IMR-90 (cell line): ENCODE measurements around the gene MED12. TPM values are rescaled to one million over a fixed set of nuclear protein-coding genes. Genes with fewer than 3 reads are reported as not detected.

Source experiments
- ATAC-seq: fragments of 200-7000 bp; cut with Tn5 transposase; 2 replicates; pipeline ENCODE4 v1.9.1; 2020; ENCODE audit warnings: low read depth, mild to moderate bottlenecking, moderate library complexity
- BruUV-seq: library from RNA; stranded (reverse); fragments of 400-500 nt; replicated peaks from 2 replicates; lab custom pipeline; 2021; lab: Mats Ljungman, UMichigan
- CTCF ChIA-PET: fragments of 300-600 bp; formaldehyde crosslinking; extraction: SDS; loops from one replicate; lab custom pipeline; 2021; ENCODE audit warnings: antibody characterized with exemption; lab: Yijun Ruan, JAX
- POLR2A ChIA-PET: fragments of 300-600 bp; sonication (Branson Sonifier 250); formaldehyde crosslinking; loops from one replicate; lab custom pipeline; 2022; ENCODE audit warnings: antibody characterized with exemption; ENCODE audit not compliant: unreplicated experiment; lab: Charles Lee
- DNase-seq: peaks from one replicate; pipeline ENCODE4 v3.0.0; 2013
- H2AFZ ChIP-seq: replicated peaks from 2 replicates; pipeline ENCODE3; 2013; ENCODE audit warnings: low read length, mild to moderate bottlenecking; ENCODE audit not compliant: poor library complexity
- H2AK5ac ChIP-seq: 2 replicates; pipeline ENCODE4 v1.6.1; 2013; ENCODE audit warnings: low read depth, low read length, inconsistent platforms
- H2AK9ac ChIP-seq: replicated peaks from 2 replicates; pipeline ENCODE3; 2013; ENCODE audit warnings: mild to moderate bottlenecking, low read depth, low read length, moderate library complexity; ENCODE audit not compliant: poor library complexity
- H2BK120ac ChIP-seq: 2 replicates; pipeline ENCODE4 v1.6.1; 2013; ENCODE audit warnings: low read depth, low read length, inconsistent platforms
- H2BK15ac ChIP-seq: 3 replicates; pipeline ENCODE4 v1.6.1; 2013; ENCODE audit warnings: low read depth, low read length, inconsistent platforms
- H2BK20ac ChIP-seq: 2 replicates; pipeline ENCODE4 v1.6.1; 2013; ENCODE audit warnings: low read depth, mild to moderate bottlenecking, inconsistent platforms, low read length, moderate library complexity
- H2BK5ac ChIP-seq: 2 replicates; pipeline ENCODE4 v1.6.1; 2013; ENCODE audit warnings: mild to moderate bottlenecking, low read depth, low read length, inconsistent platforms; ENCODE audit not compliant: poor library complexity, severe bottlenecking
- H3K14ac ChIP-seq: replicated peaks from 2 replicates; pipeline ENCODE4 v1.6.1; 2013; ENCODE audit warnings: low read depth, low read length, inconsistent platforms
- H3K18ac ChIP-seq: 2 replicates; pipeline ENCODE4 v1.6.1; 2013; ENCODE audit warnings: low read depth, low read length, control low read depth
- H3K23ac ChIP-seq: 2 replicates; pipeline ENCODE4 v1.6.1; 2013; ENCODE audit warnings: low read depth, low read length, inconsistent platforms
- H3K27ac ChIP-seq: 2 replicates; pipeline ENCODE4 v1.5.1; 2013; ENCODE audit warnings: mild to moderate bottlenecking, control low read depth, low read length; ENCODE audit not compliant: insufficient read depth
- H3K27me3 ChIP-seq: 2 replicates; pipeline ENCODE4 v1.6.1; 2013; ENCODE audit warnings: low read length; ENCODE audit not compliant: control insufficient read depth, insufficient read depth
- H3K36me3 ChIP-seq: 2 replicates; pipeline ENCODE4 v1.6.1; 2013; ENCODE audit warnings: low read length, mixed read lengths; ENCODE audit not compliant: control insufficient read depth, insufficient read depth
- H3K4ac ChIP-seq: 2 replicates; pipeline ENCODE4 v1.6.1; 2013; ENCODE audit warnings: low read depth, low read length, inconsistent platforms
- H3K4me1 ChIP-seq: 2 replicates; pipeline ENCODE4 v1.6.1; 2013; ENCODE audit warnings: low read length, mixed read lengths; ENCODE audit not compliant: control insufficient read depth, insufficient read depth
- H3K4me2 ChIP-seq: 2 replicates; pipeline ENCODE4 v1.6.1; 2013; ENCODE audit warnings: low read depth, mild to moderate bottlenecking, control low read depth, low read length, moderate library complexity
- H3K4me3 ChIP-seq: 2 replicates; pipeline ENCODE4 v1.5.1; 2013; ENCODE audit warnings: low read depth, mild to moderate bottlenecking, control low read depth, low read length, moderate library complexity; ENCODE audit not compliant: insufficient read depth
- H3K56ac ChIP-seq: 2 replicates; pipeline ENCODE4 v1.6.1; 2013; ENCODE audit warnings: low read length, inconsistent platforms; ENCODE audit not compliant: insufficient read depth; ENCODE audit errors: extremely low read depth
- H3K79me1 ChIP-seq, 2 experiments: 2 replicates each; pipeline ENCODE4 v1.6.1; 2013; ENCODE audit warnings: low read length in 2 of 2, inconsistent platforms in 1 of 2, low read depth in 1 of 2
- H3K9ac ChIP-seq: 2 replicates; pipeline ENCODE4 v1.6.1; 2013; ENCODE audit warnings: low read depth, low read length, control low read depth
- H3K9me1 ChIP-seq: 2 replicates; pipeline ENCODE4 v1.6.1; 2013; ENCODE audit warnings: low read length, inconsistent platforms; ENCODE audit not compliant: insufficient read depth
- H3K9me3 ChIP-seq: 2 replicates; pipeline ENCODE4 v1.6.1; 2013; ENCODE audit warnings: low read length; ENCODE audit not compliant: control insufficient read depth, insufficient read depth
- H4K20me1 ChIP-seq: 2 replicates; pipeline ENCODE4 v1.6.1; 2013; ENCODE audit warnings: low read length, inconsistent platforms; ENCODE audit not compliant: insufficient read depth
- H4K5ac ChIP-seq: 2 replicates; pipeline ENCODE4 v1.6.1; 2013; ENCODE audit warnings: mild to moderate bottlenecking, low read depth, low read length, control low read depth
- H4K8ac ChIP-seq, 2 experiments: 2 replicates each; pipeline ENCODE4 v1.6.1; 2013; ENCODE audit warnings: low read depth in 2 of 2, low read length in 2 of 2, control low read depth in 1 of 2, inconsistent platforms in 1 of 2
- H4K91ac ChIP-seq: 2 replicates; pipeline ENCODE4 v1.6.1; 2013; ENCODE audit warnings: low read depth, low read length, inconsistent platforms; ENCODE audit not compliant: insufficient read depth
- BHLHE40 ChIP-seq: fragments of 150-350 bp; IDR thresholded peaks from 2 replicates; pipeline ENCODE4 v1.6.1; 2016; ENCODE audit warnings: mild to moderate bottlenecking, low read depth, low read length
- MAFK ChIP-seq: IDR thresholded peaks from 2 replicates; pipeline ENCODE4 v1.6.1; 2012; ENCODE audit warnings: low read depth, low read length, improper control_type of control experiment
- MXI1 ChIP-seq: IDR thresholded peaks from 2 replicates; pipeline ENCODE4 v1.6.1; 2012; ENCODE audit warnings: low read depth, mild to moderate bottlenecking, low read length, moderate library complexity, borderline replicate concordance
- NFE2L2 ChIP-seq: fragments of 150-350 bp; IDR thresholded peaks from 2 replicates; pipeline ENCODE4 v1.6.1; 2016; ENCODE audit warnings: low read depth, mild to moderate bottlenecking, low read length
- POLR2A ChIP-seq: IDR thresholded peaks from 2 replicates; pipeline ENCODE4 v1.6.1; 2012; ENCODE audit warnings: mild to moderate bottlenecking, low read depth, low read length
- RAD21 ChIP-seq: IDR thresholded peaks from 2 replicates; pipeline ENCODE4 v1.6.1; 2012; ENCODE audit warnings: low read length, improper control_type of control experiment
- RCOR1 ChIP-seq: IDR thresholded peaks from 2 replicates; pipeline ENCODE4 v1.6.1; 2012; ENCODE audit warnings: mild to moderate bottlenecking, low read length, improper control_type of control experiment; ENCODE audit not compliant: insufficient replicate concordance
- SMC3 ChIP-seq: fragments of 150-350 bp; IDR thresholded peaks from 2 replicates; pipeline ENCODE4 v1.6.1; 2016; ENCODE audit warnings: low read depth, mild to moderate bottlenecking, antibody characterized with exemption, low read length, moderate library complexity
- WGBS, 2 experiments: methylation state at CpG; one replicate each; pipeline versions ENCODE4 v1.1.5 to v1.1.7; 2013; ENCODE audit warnings: missing lambda C conversion rate in 2 of 2; ENCODE audit not compliant: insufficient read length in 1 of 2; ENCODE audit errors: extremely low coverage in 2 of 2; 5-methylcytosine and 5-hydroxymethylcytosine counted together
- dilution Hi-C: fragments of 300-500 bp; cut with HindIII; formaldehyde crosslinking; loops from one replicate; pipeline ENCODE4 v1.14.3; 2018; ENCODE audit warnings: low sequenced_read_pairs; ENCODE audit not compliant: unreplicated experiment
- in situ Hi-C: fragments of 300-500 bp; cut with MboI; formaldehyde crosslinking; loops from 3 replicates; pipeline ENCODE4 v1.14.3; 2019; ENCODE audit warnings: low sequenced_read_pairs, inconsistent platforms, mixed read lengths
- intact Hi-C: fragments of 100-400 bp; cut with micrococcal nuclease; formaldehyde crosslinking; loops from 2 replicates; pipeline ENCODE4 v1.10.0; 2022
- polyA plus RNA-seq, 3 experiments: library from polyadenylated mRNA; depleted of rRNA; stranded (reverse); fragments of >200 nt; gene quantifications; 2 replicates each; pipeline ENCODE4 v1.2.3, GENCODE V29; 2012; ENCODE audit warnings: low replicate concordance in 1 of 3
- total RNA-seq: library from RNA; depleted of rRNA; stranded (reverse); fragments of >200 nt; gene quantifications from 2 replicates; pipeline ENCODE4 v1.2.3, GENCODE V29; 2012

MED12 gene
- total and polyA plus RNA-seq, 2 of the 4 experiments (the other 2 are of a cell fraction): 9.1 to 19.8 TPM

DNA sequence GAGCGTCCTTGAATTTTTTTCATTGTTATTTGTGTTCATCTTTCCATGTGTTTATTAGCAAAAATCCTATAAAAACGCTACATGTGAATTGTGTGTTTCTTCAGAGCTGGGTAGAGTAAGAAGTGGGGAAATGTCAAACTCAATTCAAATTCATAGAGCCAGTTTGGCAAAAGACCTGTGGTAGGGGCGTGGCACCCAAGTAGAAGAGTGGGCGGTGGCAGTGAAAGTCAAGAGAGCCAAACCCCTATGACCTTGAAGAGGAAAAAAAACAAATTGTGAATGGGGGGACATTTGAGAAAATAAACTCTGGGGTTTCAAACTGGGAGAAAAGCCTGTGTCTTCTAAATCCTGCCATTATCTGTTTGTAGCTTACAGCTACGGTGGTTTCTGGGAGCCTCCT lies 27.1 kb upstream of the MED12 start:
- H3K56ac ChIP-seq: no peak overlapping the region
- no peak overlapping the region for H3K27ac ChIP-seq
- POLR2A ChIA-PET: no interaction called here
- no peak overlapping the region for H2BK20ac ChIP-seq
- H3K23ac ChIP-seq: no peak overlapping the region
- CTCF ChIA-PET: no interaction called here
- no peaks in the 10 kb centered on the region for H4K20me1 ChIP-seq
- no peaks in the 10 kb centered on the region for H3K9me3 ChIP-seq
- H4K8ac ChIP-seq: no peak overlapping the region
- no peaks in the 10 kb centered on the region for H3K79me1 ChIP-seq
- no peaks in the 10 kb centered on the region for H3K36me3 ChIP-seq
- no peak overlapping the region for H4K5ac ChIP-seq
- H3K9ac ChIP-seq: no peak overlapping the region
- H2BK5ac ChIP-seq: no peak overlapping the region
- no peak overlapping the region for H3K4me2 ChIP-seq
- TF ChIP-seq POLR2A: no peak
- TF ChIP-seq NFE2L2: no peak
- TF ChIP-seq SMC3: no peak
- no peak for TF ChIP-seq BHLHE40
- no peak for TF ChIP-seq RCOR1
- no peak for TF ChIP-seq RAD21
- no peak for TF ChIP-seq MXI1
- no peak for TF ChIP-seq MAFK
- H3K14ac ChIP-seq: no peak overlapping the region
- H2AK5ac ChIP-seq: no peak overlapping the region
- dilution Hi-C loops (no loop called here), intact Hi-C loops (no loop called here), in situ Hi-C loops (no loop called here)
- H3K4me3 ChIP-seq: no peak overlapping the region
- BruUV-seq: no TSS peak
- DNase-seq (no peak), ATAC-seq (no peak)
- H2AFZ ChIP-seq: no peak overlapping the region
- H3K18ac ChIP-seq: no peak overlapping the region
- H3K4me1 ChIP-seq: no peaks in the 10 kb centered on the region
- no CpG with 5 or more reads among the region's 5 CpGs for WGBS, 2 experiments
- peaks cover 3% of the 10 kb centered on the region; the same call in 1 of the 2 replicates for H3K27me3 ChIP-seq
- H2BK15ac ChIP-seq: no peak overlapping the region
- H2BK120ac ChIP-seq: no peak overlapping the region
- no peak overlapping the region for H4K91ac ChIP-seq
- no peak overlapping the region for H3K4ac ChIP-seq
- H3K9me1 ChIP-seq: no peaks in the 10 kb centered on the region
- H2AK9ac ChIP-seq: no peak overlapping the region
